ENCODE measurements around the gene CNIH2.
"Not testable (repeated sequence)": the region's sequence is repeated elsewhere in the genome, so short reads cannot be mapped to it uniquely, and the experiment has no call there.

CNIH2 gene

GRCh38 chr11:66316849-66317251, 38.9 kb downstream of the CNIH2 start, which contains the start of gene CD248:
Gene CD248, minus strand, starts transcription at chr11:66317044. Its CDS starts 17 bp downstream, at chr11:66317027.
- no peak for DNase-seq

GRCh38 chr11:66317322-66317722, 39.3 kb downstream of the CNIH2 start:
- DNase-seq: no peak

GRCh38 chr11:66317723-66318599, 40.0 kb downstream of the CNIH2 start:
- no peak for DNase-seq

- DNase-seq: no peak
These were observed 40.6 kb downstream of the CNIH2 start for GRCh38 chr11:66318600-66318970.

- DNase-seq: not testable (repeated sequence)
These were observed 42.3 kb downstream of the CNIH2 start for GRCh38 chr11:66320289-66320688.

GRCh38 chr11:66320748-66321147, 42.8 kb downstream of the CNIH2 start:
- DNase-seq: not testable (repeated sequence)

GRCh38 chr11:66321606-66322005, 43.6 kb downstream of the CNIH2 start:
- no peak for DNase-seq

- DNase-seq: no peak
These were observed 44.9 kb downstream of the CNIH2 start for GRCh38 chr11:66322732-66323427.

GRCh38 chr11:66323684-66324083, 45.7 kb downstream of the CNIH2 start:
- no peak for DNase-seq

- no peak for DNase-seq
These were observed 46.7 kb downstream of the CNIH2 start for GRCh38 chr11:66324664-66325063.

GRCh38 chr11:66325263-66325671, 47.3 kb downstream of the CNIH2 start:
- no peak for DNase-seq

GRCh38 chr11:66326261-66327111, 48.5 kb downstream of the CNIH2 start:
- DNase-seq: no peak

- DNase-seq: no peak
These were observed 49.4 kb downstream of the CNIH2 start for GRCh38 chr11:66327171-66328030.

- no peak for DNase-seq
These were observed 50.0 kb downstream of the CNIH2 start for GRCh38 chr11:66328031-66328301.

GRCh38 chr11:66328302-66329144, 50.5 kb downstream of the CNIH2 start:
- DNase-seq: no peak

- DNase-seq: no peak
These were observed 51.2 kb downstream of the CNIH2 start for GRCh38 chr11:66329165-66329673.

GRCh38 chr11:66330931-66331330, 53.0 kb downstream of the CNIH2 start:
- no peak for DNase-seq

GRCh38 chr11:66331542-66332370, 53.8 kb downstream of the CNIH2 start:
- DNase-seq: no peak

GRCh38 chr11:66332371-66333219, 54.6 kb downstream of the CNIH2 start:
- no peak for DNase-seq

Data from NCI-H1417 treated with DMSO at 0.1 percent for 48 hours (cell line).